HCT116 (cell line): ENCODE data around the gene KANK3.
"Not testable (repeated sequence)": the region's sequence is repeated elsewhere in the genome, so short reads cannot be mapped to it uniquely, and the experiment has no call there.

Experiments
- ATF3 ChIP-seq: IDR thresholded peaks from 2 replicates; pipeline ENCODE4 v1.6.1; 2012
- CTCF ChIP-seq, 3 experiments: fragments of 200-600 bp in 1 of 3; sonication (generic) in 1 of 3; IDR thresholded peaks in 2 of 3; conservative IDR thresholded peaks in 1 of 3; 2 replicates each; pipeline ENCODE4 v1.5.1; 2012 to 2017; ENCODE audit warnings: low read depth in 2 of 3, low read length in 2 of 3, antibody characterized with exemption in 1 of 3, borderline replicate concordance in 1 of 3, control low read depth in 1 of 3, mild to moderate bottlenecking in 1 of 3, mixed read lengths in 1 of 3, mixed run types in 1 of 3, moderate library complexity in 1 of 3; ENCODE audit not compliant: insufficient read depth in 1 of 3
- EZH2phosphoT487 ChIP-seq: fragments of 200-600 bp; IDR thresholded peaks from 2 replicates; pipeline ENCODE4 v1.6.1; 2018; ENCODE audit warnings: antibody characterized with exemption, borderline replicate concordance
- MAX ChIP-seq: IDR thresholded peaks from 2 replicates; pipeline ENCODE4 v1.6.1; 2012
- POLR2AphosphoS5 ChIP-seq: IDR thresholded peaks from 2 replicates; pipeline ENCODE4 v1.6.1; 2011; ENCODE audit warnings: mild to moderate bottlenecking, low read depth, low read length, moderate library complexity

- not testable (repeated sequence) for TF ChIP-seq CTCF (IDR thresholded peaks at IDR 0.05 in 2 of 3, conservative IDR thresholded peaks at IDR 0.05 in 1 of 3; ENCODE audit: borderline replicate concordance in 1 of 3, insufficient read depth in 1 of 3, low read depth in 2 of 3, low read length in 2 of 3); POLR2AphosphoS5; EZH2phosphoT487; MAX; ATF3
Measured at GRCh38 chr19:8384569-8384968, 41.5 kb upstream of the KANK3 start.
